GM19455 (cell line): ENCODE measurements around the gene GNAO1.

Source experiments
- ATAC-seq: cut with Tn5 transposase; IDR thresholded peaks from one replicate; pipeline ENCODE4 v1.9.1; 2021; ENCODE audit not compliant: unreplicated experiment

GNAO1 gene

DNA sequence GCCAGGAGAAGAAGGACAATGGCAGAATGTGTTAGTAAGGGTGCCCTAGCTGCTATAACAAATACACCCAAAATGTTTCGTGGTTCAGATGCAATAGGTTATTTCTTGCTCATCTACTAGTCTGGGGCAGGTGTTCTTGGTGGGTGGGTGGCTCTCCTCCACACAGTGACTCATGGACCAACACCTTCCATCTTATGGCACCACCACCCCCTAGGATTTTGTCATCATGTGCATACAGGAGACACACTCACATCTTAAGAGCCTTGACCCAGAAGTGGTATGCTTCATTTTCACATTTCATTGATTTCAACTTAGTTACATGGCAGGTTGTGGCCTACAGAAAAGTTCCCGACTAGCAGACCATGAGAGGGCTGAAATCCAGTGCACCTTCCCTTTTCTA lies 119.4 kb downstream of the GNAO1 start:
- ATAC-seq: no peak

DNA sequence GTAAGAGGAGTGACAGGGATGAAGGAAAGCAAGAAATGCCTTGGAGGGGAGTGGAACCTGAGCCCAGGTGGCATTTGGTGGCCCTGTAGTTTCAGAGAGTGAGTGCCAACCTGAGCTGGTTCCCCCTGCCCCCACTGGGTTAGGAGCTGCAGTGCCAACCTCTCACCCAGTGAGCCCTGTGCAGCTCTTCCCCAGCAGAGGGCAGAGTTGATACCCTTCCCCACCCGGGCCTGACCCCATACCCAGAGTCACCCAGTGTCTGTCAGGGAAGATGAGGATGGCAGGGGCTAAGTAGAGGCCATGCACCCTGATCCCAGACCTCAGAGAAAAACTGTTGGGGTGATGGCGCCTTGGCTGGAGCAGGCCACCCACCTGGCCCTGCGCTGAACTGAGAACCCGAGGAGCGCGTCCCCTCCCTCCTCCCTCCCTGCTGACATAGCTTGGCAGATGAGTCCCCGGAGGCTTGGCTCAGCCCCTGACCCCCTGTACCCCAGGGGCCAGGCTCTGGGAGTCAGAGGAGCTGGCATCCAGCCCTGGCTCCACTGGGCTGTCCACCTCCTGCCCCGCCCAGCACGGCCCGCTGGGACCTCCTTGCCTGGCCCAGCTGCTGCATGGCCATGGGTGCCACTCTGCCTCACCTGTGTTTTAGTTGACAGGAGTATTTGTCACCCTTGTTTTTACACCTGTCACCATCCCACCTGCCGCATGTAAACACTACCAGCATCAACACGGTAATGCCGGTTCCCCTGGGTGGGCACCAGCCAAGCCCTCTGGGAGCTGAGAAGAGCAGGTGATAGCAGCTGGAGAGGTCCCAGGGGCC lies 120.1 kb downstream of the GNAO1 start:
- no peak for ATAC-seq

- ATAC-seq: no peak
These were observed 120.7 kb downstream of the GNAO1 start for GRCh38 chr16:56312028-56312300.

DNA sequence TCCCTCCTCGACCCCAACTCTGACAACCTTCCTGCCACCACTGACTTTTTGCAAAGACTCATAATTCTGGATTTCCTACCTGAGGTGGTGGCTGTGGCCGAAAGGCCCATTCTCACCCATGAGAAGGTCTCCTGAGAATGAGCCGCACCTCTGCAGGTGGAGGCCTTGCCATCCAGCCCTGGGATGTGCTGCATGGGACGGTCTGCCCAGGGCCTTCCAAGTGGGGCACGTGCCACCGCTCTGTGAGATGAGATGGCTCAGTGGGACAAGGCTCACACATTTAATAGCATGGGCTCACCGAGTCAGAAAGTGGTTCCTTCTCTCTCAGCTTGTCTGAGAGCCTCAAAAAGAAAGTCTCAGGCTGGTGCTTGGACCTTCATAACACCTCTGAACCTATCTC lies 121.3 kb downstream of the GNAO1 start:
- no peak for ATAC-seq

- ATAC-seq: no peak
These were observed 123.1 kb downstream of the GNAO1 start for GRCh38 chr16:56314244-56314850.

DNA sequence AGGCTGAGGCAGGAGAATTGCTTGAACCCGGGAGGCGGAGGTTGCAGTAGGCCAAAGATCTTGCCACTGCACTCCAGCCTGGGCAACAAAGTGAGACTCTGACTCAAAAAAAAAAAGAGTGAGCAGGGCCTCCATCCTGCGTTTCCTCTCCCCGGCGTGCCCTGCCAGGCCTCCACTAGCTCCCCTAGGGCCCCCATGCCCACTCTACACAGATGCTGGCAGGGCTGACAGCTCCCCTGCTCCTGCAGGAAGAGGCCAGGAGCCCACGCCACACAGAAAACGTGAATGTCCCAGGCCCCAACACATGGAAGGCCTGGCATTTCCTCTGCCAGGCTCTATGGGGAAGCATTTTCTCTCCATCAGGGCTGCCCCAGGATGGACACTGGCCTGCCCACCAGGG lies 124.7 kb downstream of the GNAO1 start:
- ATAC-seq: no peak

- ATAC-seq: no peak
These were observed 125.3 kb downstream of the GNAO1 start for GRCh38 chr16:56316545-56316944.

DNA sequence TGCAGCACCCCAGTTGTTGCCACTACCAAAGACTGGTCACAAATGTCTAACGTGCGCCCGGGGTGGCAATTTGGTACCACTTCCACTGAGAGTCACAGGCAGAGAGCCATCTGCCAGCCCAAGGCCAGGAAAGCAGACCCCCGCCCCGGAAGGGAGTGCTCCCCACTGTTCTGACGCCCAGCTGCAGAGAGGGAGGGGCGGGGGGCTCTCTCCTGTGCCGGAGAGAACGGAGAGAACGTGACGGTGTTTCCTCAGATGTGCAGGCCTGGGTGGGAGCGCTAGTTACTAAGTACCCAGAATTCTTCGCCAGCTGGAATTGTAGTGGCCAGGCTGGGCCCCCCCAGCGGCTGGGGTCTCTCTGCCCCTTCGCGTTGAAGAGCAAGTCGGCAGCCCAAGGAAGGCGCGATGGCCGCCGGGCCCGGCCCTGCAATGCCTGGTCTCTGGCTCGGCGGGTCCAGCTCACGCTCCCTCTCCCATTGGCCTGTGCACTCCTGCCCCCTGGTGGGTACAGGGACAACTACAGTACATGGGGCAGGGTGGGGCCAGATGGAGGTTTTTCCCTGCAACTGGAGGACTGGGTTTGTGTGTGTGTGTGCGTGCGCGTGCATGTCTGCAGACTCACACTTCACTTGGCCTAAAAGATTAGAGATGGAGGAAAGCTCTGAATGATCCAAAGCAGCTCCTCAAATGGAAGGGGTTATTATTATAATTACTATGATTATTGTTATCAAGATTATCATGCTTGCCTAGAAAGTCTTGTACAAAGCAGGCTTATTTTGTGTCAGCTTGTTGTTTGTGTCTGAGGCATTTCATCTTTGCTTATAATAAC lies 126.9 kb downstream of the GNAO1 start:
- ATAC-seq: peak; percentile 95

GRCh38 chr16:56318827-56319140 lies 127.5 kb downstream of the GNAO1 start:
- ATAC-seq: no peak

DNA sequence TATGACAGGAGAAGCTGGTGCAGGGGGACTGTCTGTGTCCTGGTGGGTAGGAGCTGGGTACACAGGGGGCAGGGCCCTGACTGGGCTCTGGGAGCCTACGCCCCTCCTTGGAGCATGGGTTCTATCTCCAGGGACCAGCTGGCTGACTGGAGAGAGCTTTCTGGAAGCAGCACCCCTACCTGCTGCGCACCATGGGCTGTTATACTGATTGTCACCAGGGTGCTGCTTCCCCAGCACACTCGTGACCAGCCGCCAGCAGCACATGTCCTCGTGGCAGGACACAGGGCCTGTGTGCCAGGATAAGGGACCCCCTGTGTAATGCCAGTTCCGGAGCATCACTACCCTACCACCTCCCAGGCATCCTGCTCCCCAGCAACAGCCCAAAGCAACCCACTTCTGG lies 128.1 kb downstream of the GNAO1 start:
- ATAC-seq: no peak

GRCh38 chr16:56320056-56320455 lies 128.8 kb downstream of the GNAO1 start:
- ATAC-seq: no peak

- no peak for ATAC-seq
These were observed 129.7 kb downstream of the GNAO1 start for GRCh38 chr16:56320811-56321558.

- ATAC-seq: no peak
These were observed 130.3 kb downstream of the GNAO1 start for GRCh38 chr16:56321571-56321970.

- ATAC-seq: no peak
These were observed 133.1 kb downstream of the GNAO1 start for GRCh38 chr16:56324406-56324805.

DNA sequence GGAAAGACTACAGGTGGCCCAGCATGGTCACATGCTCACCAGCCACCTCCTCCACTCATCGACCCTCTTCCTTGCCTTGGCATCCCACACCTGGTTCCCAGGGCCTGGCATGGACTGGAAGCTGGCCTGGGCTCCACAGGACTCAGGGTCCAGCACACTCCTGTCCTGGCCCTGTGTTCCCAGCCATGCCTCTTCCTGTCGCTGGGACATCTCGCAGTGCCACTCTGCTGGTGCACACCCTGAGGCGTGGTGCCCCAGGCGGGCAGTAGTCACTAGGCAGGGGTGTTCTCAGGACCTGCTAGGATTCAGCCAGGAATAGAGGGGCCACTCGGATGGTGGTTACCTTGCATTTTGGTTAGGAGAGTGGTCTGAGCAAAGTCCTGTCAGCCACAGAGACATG lies 134.7 kb downstream of the GNAO1 start:
- ATAC-seq: no peak

DNA sequence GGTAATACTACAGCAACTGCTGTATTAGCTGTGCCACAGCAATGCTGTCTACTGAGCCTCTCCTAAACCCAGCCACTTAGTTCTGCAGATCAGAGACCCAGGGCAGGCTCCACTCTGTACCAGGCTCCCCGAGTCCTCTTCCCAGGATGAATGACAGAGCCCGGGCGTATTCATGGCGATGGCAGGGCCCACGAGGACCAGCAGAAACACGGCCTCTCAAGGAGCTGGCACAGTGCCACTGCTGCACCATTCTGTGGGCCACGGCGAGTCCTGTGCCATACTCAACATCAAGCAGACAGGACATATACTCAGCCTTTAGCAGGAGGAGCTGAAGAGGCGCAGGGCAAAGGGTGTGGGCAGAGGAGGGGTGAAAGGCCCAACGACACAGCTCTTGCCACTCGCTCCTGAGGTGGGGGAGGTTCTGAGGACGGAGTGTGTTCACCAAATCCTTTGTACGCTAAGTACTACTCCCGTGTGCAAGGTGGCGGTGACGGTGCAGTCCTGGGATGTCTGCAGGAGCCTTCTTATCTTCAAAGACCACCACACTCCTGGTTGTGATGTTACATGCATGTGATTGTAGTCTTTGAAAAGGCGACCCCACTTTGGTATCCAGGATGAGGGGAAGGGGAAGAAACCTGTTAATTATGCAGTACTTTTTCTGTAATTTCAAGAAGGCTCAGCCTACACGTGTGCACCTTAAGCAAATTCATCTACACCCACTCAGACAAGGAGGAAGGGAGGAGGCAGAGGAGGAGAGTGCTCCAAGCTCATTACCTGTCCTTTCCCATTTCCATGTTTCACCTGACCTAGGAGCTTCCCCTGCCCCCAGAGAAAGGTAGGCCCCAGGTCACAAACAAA lies 136.0 kb downstream of the GNAO1 start:
- no peak for ATAC-seq

DNA sequence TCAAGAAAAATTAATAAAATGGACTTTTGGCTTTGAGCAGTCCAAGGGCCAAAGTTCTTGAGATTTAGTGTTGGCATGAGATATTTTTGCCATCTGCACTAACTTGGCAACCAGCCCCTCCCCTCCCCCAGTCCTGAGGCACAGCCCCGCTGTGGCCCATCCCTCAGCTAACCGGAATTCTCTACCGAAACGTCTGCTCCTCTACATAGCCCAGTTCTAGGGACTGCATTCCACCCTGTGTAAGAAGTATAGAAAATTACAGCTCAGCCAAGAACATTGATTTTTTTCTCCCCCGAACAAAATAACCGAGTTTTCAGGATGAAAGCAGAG lies 136.6 kb downstream of the GNAO1 start:
- no peak for ATAC-seq

DNA sequence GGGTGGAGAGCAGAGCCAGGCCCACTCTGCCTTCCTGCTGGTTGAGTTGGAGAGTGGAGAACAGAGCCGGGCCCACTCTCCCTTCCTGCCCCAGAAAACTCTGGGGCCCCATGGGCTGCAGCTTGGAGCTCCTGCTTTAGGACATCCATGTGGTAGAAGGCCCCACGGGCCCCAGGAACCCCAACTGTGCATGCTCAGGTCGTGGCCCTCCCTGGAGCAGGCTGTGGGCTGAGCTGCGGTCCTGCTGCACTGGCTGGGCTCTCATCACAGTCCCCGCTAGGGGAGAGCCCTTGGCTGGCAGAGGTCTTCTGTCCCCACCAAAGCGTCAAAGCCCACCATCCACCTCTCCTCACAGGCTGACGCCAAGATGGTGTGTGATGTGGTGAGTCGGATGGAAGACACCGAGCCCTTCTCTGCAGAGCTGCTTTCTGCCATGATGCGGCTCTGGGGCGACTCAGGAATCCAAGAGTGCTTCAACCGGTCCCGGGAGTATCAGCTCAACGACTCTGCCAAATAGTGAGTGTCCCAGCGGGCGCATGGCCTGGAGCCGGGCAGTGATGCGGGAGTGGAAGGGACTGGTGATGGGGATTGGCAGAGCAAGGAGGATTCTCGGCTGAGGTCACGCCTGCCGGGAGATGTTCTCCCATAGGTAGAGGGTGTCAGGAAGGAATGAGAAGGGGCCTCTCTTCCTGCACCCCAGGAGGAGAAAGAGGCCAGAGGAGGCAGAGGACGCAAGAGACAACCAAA lies 137.2 kb downstream of the GNAO1 start:
- no peak for ATAC-seq

DNA sequence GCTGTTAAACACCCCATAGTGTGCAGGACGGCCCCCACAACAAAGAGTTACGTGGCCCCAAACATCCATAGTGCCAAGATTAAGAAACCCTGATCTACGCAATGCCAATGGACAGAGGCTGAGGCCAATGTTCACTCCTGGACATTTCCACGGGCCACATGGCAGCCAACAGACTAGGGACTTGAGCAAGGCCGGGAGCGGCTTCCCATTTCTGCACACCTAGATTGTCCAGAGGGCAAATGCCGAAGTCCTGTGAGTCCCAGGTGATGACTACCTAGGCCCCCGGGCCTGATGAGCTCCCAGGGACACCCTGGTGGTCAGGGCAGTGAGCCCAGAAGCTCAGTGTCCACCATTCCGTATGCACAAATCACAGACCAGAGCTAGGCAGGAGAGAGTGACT lies 138.6 kb downstream of the GNAO1 start:
- no peak for ATAC-seq

DNA sequence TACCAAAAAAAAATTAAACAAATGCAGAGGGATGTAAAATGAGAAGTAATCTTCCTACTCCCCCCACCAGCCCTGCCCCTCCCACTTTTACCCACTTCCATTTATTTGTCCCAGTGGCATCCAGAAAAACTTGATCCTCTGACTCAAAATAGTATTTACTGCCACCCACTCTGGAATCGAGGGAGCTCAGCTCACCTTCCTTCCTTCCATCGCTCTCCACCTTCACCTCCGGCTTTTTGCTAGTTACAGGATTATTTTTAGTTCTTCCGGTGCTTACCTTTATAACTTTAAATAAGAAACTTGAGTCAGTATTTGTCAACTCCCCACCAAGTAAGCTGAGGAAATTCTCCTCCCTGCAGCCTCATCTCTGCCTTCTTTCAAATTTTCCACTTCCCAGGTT lies 139.2 kb downstream of the GNAO1 start:
- no peak for ATAC-seq
